ENCODE results near the gene ADAMTS10. TPM values are rescaled to one million over a fixed set of nuclear protein-coding genes. Genes with fewer than 3 reads are reported as not detected.
"Not testable (repeated sequence)": the region's sequence is repeated elsewhere in the genome, so short reads cannot be mapped to it uniquely, and the experiment has no call there.

Gene ADAMTS10
- total RNA-seq, 1 donor from 2014 or later, result 64.8 TPM

DNA sequence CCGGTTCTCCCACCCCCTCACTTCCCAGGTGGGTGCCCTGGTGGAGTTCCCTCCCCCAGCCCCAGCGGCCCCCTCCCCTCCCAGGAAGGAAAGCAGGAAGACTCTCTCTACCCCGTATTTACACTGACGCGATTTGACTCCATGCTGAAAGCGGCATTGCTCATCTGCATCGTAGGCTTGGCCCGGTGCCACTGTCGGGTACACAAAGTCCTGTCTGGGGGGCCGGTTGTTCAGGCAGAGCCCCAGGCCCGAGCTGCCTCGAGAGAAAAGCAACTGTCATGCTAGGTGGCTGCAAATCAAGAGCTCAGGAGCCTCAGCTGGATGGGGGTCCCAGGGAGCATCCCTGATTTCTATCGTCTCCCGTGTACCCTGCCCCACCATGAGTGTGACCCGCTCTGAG lies 14.9 kb downstream of the ADAMTS10 start:
- DNase-seq (ENCODE audit: low spot score), result no peak

- no peak for DNase-seq (ENCODE audit: low spot score)
Observed at GRCh38 chr19:8593931-8594330, 16.6 kb downstream of the ADAMTS10 start.

- peak; percentile 98 for DNase-seq (ENCODE audit: low spot score)
Observed at GRCh38 chr19:8592231-8593009, 18.1 kb downstream of the ADAMTS10 start.

GRCh38 chr19:8589177-8589714 lies 21.3 kb downstream of the ADAMTS10 start:
- DNase-seq (ENCODE audit: low spot score), result no peak

DNA sequence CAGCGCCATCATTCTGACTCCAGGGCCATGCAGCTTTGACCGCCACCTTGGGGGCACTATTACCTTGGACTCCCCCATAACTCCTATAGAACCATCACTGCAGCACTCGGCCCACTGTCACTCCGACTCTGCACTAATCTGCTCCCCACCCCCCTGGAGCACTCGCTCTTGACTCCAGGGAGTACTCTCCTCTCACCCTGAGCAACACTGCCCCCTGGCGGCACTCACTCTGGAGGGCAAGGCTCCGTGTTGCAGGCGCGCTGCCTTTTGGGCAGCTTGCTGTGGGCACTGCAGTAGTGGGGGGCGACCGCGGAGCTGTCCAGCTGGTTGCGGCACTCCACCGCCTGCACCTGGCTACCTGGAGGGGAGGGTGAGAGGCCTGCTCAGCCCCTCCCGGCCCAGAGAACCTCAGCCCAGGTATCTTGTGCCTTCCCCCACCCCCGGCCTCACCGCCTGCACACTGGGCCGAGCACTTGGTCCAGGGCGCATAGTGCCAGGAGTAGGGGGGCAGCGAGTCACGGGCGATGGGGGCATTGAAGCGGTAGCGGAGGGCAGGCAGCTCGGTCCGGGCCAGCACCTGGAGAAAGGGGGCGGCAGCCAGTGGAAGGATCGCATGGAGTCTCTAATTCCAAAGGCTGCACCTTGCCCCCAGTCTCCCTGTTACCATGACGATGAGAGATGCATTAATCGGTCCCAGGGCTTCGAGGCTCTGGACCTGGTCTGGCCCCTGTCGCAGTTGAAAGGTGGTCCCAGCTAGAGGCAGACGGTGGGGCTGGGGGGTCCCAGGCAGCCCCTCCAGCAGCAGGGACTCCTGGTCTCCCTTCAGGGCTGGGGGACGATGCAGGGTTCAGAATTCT lies 24.4 kb downstream of the ADAMTS10 start:
- no peak for DNase-seq (ENCODE audit: low spot score)

- DNase-seq (ENCODE audit: low spot score), result no peak
Observed at GRCh38 chr19:8584965-8585893, 25.3 kb downstream of the ADAMTS10 start.

GRCh38 chr19:8580710-8581281 lies 29.7 kb downstream of the ADAMTS10 start:
- peak; percentile 79 for DNase-seq (ENCODE audit: low spot score)

DNA sequence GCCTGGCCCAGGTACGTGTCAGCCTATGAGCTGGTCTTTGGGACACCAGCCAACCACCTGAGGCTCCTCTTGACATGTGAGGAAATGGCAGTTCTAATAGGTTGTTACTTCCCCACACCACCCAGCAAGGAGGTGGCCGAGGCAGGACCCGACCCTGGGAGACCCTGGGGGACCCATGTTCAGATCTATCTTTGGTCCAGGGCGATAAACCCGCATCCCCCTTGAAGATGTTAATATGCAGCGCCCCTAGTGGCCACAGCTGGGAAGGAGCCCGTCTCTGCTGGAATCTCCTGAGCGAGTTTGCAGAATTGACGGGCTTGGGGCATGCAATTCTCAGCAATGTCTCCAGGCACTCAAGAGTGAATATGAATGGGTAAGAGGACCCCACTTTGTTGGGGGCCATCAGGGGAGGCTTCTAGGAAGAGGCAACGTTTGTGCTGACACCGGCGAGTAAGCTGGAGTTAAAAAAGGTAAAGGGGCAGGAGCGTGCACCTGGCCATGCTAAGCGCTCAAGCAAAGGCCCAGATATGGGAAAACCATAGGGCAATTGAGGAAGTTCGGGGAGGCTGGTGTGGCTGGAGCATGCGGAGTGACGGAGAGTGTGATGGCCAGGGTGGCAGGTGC lies 31.8 kb downstream of the ADAMTS10 start:
- DNase-seq (ENCODE audit: low spot score), result peak; percentile 63

- DNase-seq (ENCODE audit: low spot score), result no peak
Observed at GRCh38 chr19:8577741-8578140, 32.8 kb downstream of the ADAMTS10 start.

- no peak for DNase-seq (ENCODE audit: low spot score)
Observed at GRCh38 chr19:8577247-8577646, 33.3 kb downstream of the ADAMTS10 start, which contains the start of gene MYO1F. Gene MYO1F, minus strand, starts transcription at chr19:8577442. Its CDS starts 133 bp downstream, at chr19:8577309.

GRCh38 chr19:8576273-8576993 lies 34.1 kb downstream of the ADAMTS10 start:
- no peak for DNase-seq (ENCODE audit: low spot score)

DNA sequence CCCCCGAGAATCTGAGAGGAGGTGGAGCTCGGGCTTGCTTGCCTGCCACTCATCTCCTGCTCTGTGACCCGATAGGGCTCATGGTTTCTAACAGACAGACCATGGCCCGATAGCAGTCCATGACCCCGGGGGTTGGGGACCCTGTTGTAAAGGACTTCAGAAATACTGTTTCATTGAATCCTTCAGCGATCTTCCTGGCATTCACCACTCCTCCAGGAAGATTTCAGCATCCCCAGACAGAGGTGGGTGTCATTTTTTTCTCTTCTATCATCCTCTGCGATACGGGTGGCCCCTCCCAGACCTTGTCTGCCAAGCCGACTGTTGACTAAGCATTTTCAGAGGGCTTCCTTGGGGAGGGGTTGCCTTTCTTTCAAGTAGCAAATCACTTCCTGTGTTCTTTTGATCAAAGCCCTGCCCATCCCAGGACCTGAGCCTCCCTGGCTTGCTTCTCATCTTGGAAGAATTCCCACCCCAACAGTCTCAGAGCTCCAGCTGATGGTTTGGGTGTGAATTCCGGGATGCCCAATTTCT lies 35.0 kb downstream of the ADAMTS10 start:
- peak; percentile 64 for DNase-seq (ENCODE audit: low spot score)

- not testable (repeated sequence) for DNase-seq (ENCODE audit: low spot score)
Observed at GRCh38 chr19:8574619-8574922, 35.9 kb downstream of the ADAMTS10 start.

- DNase-seq (ENCODE audit: low spot score), result no peak
Observed at GRCh38 chr19:8573316-8573715, 37.2 kb downstream of the ADAMTS10 start.

GRCh38 chr19:8571006-8571411 lies 39.5 kb downstream of the ADAMTS10 start:
- DNase-seq (ENCODE audit: low spot score), result no peak

DNA sequence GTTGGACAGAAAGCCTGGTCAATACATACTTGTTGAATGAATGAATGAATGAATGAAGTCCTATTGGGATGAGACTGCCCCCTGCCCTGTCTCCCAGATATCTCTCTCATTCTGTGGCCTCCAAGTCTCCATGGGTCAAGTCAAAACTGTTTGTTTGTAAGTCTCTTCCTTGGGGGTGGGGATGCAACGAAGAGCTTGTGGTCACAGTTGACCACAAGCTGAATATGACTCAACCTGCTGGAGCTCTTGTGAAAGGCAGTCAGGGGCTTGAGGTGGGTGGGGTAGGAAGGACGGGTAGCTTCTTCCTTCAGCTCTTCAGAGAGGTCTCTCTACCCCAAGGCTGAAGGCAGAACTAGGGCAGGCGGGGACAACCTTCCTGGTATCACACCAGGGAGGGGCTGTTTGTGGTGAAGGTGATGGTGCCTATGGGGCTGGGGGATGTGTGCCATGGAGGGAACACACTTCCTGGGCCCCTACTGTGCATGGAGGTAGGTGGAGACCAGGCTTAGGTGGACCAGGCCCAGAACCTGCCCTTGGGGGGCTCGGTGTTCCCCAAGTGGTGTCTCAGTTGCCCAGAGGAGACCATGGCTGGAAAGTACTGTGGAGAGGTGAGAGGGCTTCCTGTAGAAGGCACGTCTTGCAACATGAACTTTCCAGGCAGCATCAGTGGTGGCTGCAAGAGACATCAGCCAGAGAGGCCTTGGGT lies 41.3 kb downstream of the ADAMTS10 start:
- no peak for DNase-seq (ENCODE audit: low spot score)

DNA sequence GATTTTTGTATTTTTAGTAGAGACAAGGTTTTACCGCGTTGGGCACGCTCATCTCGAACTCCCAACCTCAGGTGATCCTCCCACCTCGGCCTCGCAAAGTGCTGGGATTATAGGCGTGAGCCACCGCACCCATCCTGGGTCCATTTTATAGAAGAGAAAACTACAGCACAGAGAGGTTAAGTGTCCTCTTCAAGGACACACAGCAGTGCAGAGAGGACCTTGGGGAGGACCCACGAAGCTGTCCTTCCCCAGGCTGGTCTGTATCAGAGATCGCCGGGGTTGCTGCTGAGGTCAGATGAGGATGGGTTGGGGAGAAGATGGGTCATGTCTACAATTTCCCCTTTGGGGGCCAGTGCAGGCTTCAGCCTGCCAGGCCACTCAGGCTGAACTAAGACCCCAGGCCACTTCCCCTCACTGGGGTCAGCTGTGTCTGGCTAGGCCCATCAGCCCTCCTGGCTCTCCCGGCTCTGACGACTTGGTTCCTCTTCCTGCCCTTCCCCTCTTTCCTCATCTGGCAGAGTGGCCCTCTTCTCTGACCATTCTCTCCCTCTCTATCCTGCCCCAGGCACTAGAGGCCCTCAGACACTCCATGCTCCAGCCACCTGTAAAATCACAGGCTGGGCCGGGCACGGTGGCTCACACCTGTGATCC lies 42.9 kb downstream of the ADAMTS10 start:
- no peak for DNase-seq (ENCODE audit: low spot score)

DNA sequence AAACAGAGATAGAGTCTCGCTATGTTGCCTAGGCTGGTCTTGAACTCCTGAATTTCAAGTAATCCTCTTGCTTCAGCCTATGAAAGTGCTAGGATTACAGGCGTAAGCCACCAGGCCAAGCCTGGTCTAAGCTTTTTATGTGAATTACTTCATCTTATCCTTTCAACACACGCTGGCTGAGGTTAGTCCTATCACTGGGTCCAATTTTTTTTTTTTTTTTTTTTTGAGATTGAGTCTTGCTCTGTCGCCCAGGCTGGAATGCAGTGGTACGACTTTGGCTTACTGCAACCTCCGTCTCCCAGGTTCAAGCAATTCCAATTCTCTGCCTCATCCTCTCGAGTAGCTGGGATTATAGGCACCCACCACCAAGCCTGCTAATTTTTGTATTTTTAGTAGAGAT lies 43.7 kb downstream of the ADAMTS10 start:
- no peak for DNase-seq (ENCODE audit: low spot score)
